NT2/D1 (cell line): ENCODE measurements around the gene SSUH2.

Experiments used
- SUZ12 ChIP-seq: IDR thresholded peaks from 2 replicates; pipeline ENCODE4 v1.6.1; 2011; ENCODE audit not compliant: insufficient read length, insufficient read depth; ENCODE audit errors: extremely low read depth
- YY1 ChIP-seq: IDR thresholded peaks from 2 replicates; pipeline ENCODE4 v1.6.1; 2011; ENCODE audit not compliant: insufficient read length, insufficient read depth
- ZNF274 ChIP-seq: IDR thresholded peaks from 2 replicates; pipeline ENCODE4 v1.6.1; 2011; ENCODE audit warnings: mild to moderate bottlenecking, low read depth, low read length

GRCh38 chr3:8621141-8621540, 23.5 kb downstream of the SSUH2 start:
- TF ChIP-seq ZNF274: no peak
- no peak for TF ChIP-seq YY1
- TF ChIP-seq SUZ12: no peak
